Activated T-cell treated with anti-CD3 and anti-CD28 coated beads, Interleukin-2, amount 50 U/mL, for 4 hours (primary cell): Measurements from ENCODE around the gene BRINP1. TPM values are rescaled to one million over a fixed set of nuclear protein-coding genes. Genes with fewer than 3 reads are reported as not detected.

Experiments used
- ATAC-seq, 2 donors: fragments of 200-7000 bp; cut with Tn5 transposase; one replicate each; pipeline ENCODE4 v1.10.0; 2021
- DNase-seq: peaks from one replicate; pipeline ENCODE4 v3.0.0-alpha.2; 2020
- H3K27me3 Mint-ChIP-seq: one replicate; pipeline ENCODE4 v1.8.0; 2021; ENCODE audit warnings: low read depth, mixed read lengths
- H3K36me3 Mint-ChIP-seq: one replicate; pipeline ENCODE4 v1.8.0; 2022; ENCODE audit warnings: mixed read lengths; ENCODE audit not compliant: insufficient read depth
- H3K4me1 Mint-ChIP-seq: one replicate; pipeline ENCODE4 v1.8.0; 2021; ENCODE audit warnings: low read depth, mixed read lengths
- H3K4me3 Mint-ChIP-seq: one replicate; pipeline ENCODE4 v1.8.0; 2021; ENCODE audit warnings: mild to moderate bottlenecking, moderate library complexity, mixed read lengths
- H3K9me3 Mint-ChIP-seq: one replicate; pipeline ENCODE4 v1.8.0; 2021; ENCODE audit warnings: mixed read lengths
- total RNA-seq, 3 donors: library from RNA; stranded (reverse); gene quantifications; one replicate each; pipeline ENCODE4 v1.2.1, GENCODE V29; 2021

The BRINP1 gene, protein sequence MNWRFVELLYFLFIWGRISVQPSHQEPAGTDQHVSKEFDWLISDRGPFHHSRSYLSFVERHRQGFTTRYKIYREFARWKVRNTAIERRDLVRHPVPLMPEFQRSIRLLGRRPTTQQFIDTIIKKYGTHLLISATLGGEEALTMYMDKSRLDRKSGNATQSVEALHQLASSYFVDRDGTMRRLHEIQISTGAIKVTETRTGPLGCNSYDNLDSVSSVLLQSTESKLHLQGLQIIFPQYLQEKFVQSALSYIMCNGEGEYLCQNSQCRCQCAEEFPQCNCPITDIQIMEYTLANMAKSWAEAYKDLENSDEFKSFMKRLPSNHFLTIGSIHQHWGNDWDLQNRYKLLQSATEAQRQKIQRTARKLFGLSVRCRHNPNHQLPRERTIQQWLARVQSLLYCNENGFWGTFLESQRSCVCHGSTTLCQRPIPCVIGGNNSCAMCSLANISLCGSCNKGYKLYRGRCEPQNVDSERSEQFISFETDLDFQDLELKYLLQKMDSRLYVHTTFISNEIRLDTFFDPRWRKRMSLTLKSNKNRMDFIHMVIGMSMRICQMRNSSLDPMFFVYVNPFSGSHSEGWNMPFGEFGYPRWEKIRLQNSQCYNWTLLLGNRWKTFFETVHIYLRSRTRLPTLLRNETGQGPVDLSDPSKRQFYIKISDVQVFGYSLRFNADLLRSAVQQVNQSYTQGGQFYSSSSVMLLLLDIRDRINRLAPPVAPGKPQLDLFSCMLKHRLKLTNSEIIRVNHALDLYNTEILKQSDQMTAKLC
- not detected for total RNA-seq

DNA sequence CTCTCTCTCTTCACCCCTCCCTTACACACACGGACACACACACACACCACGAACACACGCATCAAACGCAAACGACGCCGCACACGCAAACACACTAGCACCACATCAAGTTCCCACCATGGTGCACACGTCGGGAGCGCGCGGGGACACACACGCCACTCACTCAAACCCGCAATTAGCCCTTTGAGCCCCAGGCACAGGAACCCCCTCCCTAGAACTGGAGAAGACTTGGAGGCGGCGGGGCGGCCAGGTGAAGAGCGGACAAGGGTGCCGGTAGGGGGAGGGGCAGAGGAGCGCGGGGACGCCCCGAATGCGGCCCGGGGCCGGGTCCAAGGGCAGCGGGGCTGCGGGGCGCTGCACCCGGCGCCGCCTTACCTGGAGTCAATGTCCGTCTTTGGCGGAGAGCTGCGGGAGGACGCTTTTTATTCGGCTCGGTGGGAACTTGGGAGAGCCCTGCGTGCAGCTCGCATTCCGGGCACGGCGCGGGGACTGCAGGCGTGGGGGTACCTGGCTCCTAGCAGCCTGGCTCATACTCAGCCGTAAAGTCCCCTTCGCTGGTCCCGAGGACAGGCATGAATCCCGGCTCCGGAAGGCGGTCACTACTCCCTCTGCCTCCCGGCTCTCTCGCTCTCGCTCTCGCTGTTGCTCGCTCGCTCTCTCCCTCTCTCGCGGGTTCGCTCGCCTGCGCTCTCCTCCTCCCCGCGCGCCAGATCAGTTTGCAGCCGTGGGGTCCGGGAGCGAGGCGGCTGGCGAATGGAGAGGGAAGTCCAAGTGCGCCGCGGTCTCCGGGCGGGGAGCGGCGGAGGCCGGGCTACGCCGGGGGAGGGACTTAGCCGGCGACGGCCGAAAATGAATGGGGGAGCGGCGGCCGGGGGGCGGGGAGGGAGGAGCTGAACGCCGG is at the start of gene BRINP1:
BRINP1 (minus strand) TSS at position 755 of the 901 bp plus-strand sequence. CDS start 56,080 bp downstream, outside the sequence.
- H3K4me1 Mint-ChIP-seq, result no peaks in the 10 kb centered on the region
- H3K27me3 Mint-ChIP-seq, result peaks cover 35% of the 10 kb centered on the region
- H3K36me3 Mint-ChIP-seq, result no peaks in the 10 kb centered on the region
- H3K4me3 Mint-ChIP-seq, result no peak within 1 kb of the TSS
- DNase-seq (no peak), ATAC-seq (no peak)
- peaks cover 13% of the 10 kb centered on the region for H3K9me3 Mint-ChIP-seq

DNA sequence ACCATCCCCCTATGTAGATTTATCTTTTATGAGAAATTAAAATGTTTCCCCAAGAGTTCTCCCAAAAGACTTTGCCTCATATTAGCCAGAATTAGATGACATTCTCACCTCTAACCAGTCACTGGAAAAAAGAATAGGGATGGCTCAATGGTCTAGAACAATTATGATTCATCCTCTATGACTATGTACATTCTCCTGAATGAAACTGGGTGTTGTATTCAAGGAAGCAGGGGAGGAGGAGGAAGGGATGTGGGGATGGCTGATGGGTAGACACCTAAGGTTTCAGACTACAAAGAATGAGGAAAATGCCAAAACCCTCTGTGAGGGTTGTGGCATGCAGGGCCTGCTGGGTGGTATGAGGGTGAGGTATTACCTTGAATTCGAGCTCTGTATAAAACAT is 49.5 kb upstream of the BRINP1 start:
- DNase-seq (no peak), ATAC-seq (no peak)
- H3K4me1 Mint-ChIP-seq, result no peaks in the 10 kb centered on the region
- H3K9me3 Mint-ChIP-seq, result no peaks in the 10 kb centered on the region
- H3K4me3 Mint-ChIP-seq, result no peak overlapping the region
- H3K27me3 Mint-ChIP-seq, result no peaks in the 10 kb centered on the region
- H3K36me3 Mint-ChIP-seq, result no peaks in the 10 kb centered on the region

DNA sequence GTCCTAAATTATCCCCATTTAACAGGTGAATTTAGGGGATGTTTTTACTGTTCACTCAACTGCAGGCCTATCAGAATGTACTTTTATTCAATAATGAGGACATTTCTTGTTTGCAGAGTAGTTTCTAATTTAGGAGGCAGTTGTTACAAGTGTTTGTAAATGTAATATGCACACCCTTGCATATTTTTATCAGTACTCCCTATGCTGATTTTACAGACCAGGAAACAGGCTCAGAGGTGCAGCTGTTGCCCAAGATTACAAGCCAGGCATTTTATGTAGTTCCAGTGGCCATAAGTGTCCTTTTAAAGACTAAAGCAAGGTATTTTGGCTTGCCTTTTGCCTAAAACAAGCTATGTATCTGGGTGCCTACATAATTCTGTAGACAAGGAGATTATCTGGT is 47.6 kb upstream of the BRINP1 start:
- Mint-ChIP-seq H3K36me3 (no peaks in the 10 kb centered on the region), H3K9me3 (peaks cover 2% of the 10 kb centered on the region), H3K27me3 (no peaks in the 10 kb centered on the region), H3K4me1 (no peaks in the 10 kb centered on the region), H3K4me3 (no peak overlapping the region)
- DNase-seq (no peak), ATAC-seq (no peak)

GRCh38 chr9:119412399-119412798 is 43.2 kb upstream of the BRINP1 start:
- DNase-seq (no peak), ATAC-seq (no peak)
- peaks cover 7% of the 10 kb centered on the region for H3K9me3 Mint-ChIP-seq
- H3K27me3 Mint-ChIP-seq, result no peaks in the 10 kb centered on the region
- no peaks in the 10 kb centered on the region for H3K36me3 Mint-ChIP-seq
- no peak overlapping the region for H3K4me3 Mint-ChIP-seq
- H3K4me1 Mint-ChIP-seq, result no peaks in the 10 kb centered on the region

GRCh38 chr9:119409552-119409951 is 40.3 kb upstream of the BRINP1 start:
- ATAC-seq, result no peak
- no peaks in the 10 kb centered on the region for H3K36me3 Mint-ChIP-seq
- peaks cover 7% of the 10 kb centered on the region for H3K9me3 Mint-ChIP-seq
- no peak for DNase-seq
- H3K27me3 Mint-ChIP-seq, result no peaks in the 10 kb centered on the region
- H3K4me3 Mint-ChIP-seq, result no peak overlapping the region
- no peaks in the 10 kb centered on the region for H3K4me1 Mint-ChIP-seq

- ATAC-seq, result no peak
- Mint-ChIP-seq H3K9me3 (peaks cover 10% of the 10 kb centered on the region), H3K4me1 (no peaks in the 10 kb centered on the region), H3K36me3 (no peaks in the 10 kb centered on the region), H3K4me3 (no peak overlapping the region), H3K27me3 (no peaks in the 10 kb centered on the region)
- no peak for DNase-seq
Measured at GRCh38 chr9:119400606-119401005, 31.4 kb upstream of the BRINP1 start.

DNA sequence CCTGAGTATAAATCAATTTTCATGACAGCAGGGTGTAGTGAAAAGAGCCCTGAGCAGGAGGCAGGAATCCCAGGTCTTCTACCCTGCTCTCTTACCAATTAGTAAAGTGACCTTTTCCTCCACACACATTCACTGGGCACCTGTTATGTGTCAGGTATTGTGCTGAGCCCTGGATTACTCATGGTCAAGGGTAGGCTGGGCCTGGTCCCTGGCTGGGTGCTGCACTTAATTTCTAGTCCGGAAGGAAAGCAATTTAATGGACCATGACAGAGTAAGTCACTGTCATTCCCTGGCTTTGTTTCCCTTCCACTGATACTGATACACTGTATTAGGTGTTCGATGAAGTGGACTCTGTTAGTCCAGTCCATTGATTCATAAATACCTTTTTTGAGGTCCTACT is 29.1 kb upstream of the BRINP1 start:
- Mint-ChIP-seq H3K27me3 (no peaks in the 10 kb centered on the region), H3K36me3 (no peaks in the 10 kb centered on the region), H3K4me1 (no peaks in the 10 kb centered on the region), H3K9me3 (peaks cover 4% of the 10 kb centered on the region), H3K4me3 (no peak overlapping the region)
- no peak for ATAC-seq
- no peak for DNase-seq

- no peak overlapping the region for H3K4me3 Mint-ChIP-seq
- no peaks in the 10 kb centered on the region for H3K36me3 Mint-ChIP-seq
- no peak for DNase-seq
- ATAC-seq, result no peak
- no peaks in the 10 kb centered on the region for H3K9me3 Mint-ChIP-seq
- H3K4me1 Mint-ChIP-seq, result no peaks in the 10 kb centered on the region
- no peaks in the 10 kb centered on the region for H3K27me3 Mint-ChIP-seq
Measured at GRCh38 chr9:119391878-119392277, 22.6 kb upstream of the BRINP1 start.

- Mint-ChIP-seq H3K4me1 (no peaks in the 10 kb centered on the region), H3K36me3 (no peaks in the 10 kb centered on the region), H3K9me3 (peaks cover 4% of the 10 kb centered on the region), H3K27me3 (peaks cover 2% of the 10 kb centered on the region), H3K4me3 (no peak overlapping the region)
- ATAC-seq, result no peak
- DNase-seq, result no peak
Measured at GRCh38 chr9:119375892-119376291, 6.7 kb upstream of the BRINP1 start.

DNA sequence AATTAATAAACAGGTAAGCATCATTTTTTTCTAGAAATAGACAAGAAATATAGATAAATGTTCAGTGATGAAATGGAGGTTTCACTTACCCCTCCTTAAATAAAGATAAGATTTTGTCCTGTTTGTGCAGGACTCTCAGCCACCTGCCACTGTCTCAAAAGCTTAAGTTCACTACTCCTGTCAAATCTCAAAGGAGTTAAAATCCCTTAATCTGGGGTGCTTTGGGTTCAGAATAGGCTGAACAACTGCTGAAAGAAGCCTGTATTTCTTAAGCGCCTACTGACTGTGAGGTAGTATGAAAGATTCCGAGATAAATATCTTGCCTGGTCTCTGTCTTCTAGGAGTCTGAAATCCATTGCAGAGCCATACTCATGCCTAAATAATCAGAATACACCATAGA is 3.7 kb upstream of the BRINP1 start:
- Mint-ChIP-seq H3K4me1 (no peaks in the 10 kb centered on the region), H3K4me3 (no peak overlapping the region), H3K9me3 (peaks cover 14% of the 10 kb centered on the region), H3K36me3 (no peaks in the 10 kb centered on the region), H3K27me3 (peaks cover 20% of the 10 kb centered on the region)
- no peak for DNase-seq
- ATAC-seq, result no peak

GRCh38 chr9:119370816-119371215 is 1.6 kb upstream of the BRINP1 start:
- Mint-ChIP-seq H3K36me3 (no peaks in the 10 kb centered on the region), H3K9me3 (peaks cover 10% of the 10 kb centered on the region), H3K27me3 (peaks cover 35% of the 10 kb centered on the region), H3K4me3 (no peak overlapping the region), H3K4me1 (no peaks in the 10 kb centered on the region)
- DNase-seq (no peak), ATAC-seq (no peak)

DNA sequence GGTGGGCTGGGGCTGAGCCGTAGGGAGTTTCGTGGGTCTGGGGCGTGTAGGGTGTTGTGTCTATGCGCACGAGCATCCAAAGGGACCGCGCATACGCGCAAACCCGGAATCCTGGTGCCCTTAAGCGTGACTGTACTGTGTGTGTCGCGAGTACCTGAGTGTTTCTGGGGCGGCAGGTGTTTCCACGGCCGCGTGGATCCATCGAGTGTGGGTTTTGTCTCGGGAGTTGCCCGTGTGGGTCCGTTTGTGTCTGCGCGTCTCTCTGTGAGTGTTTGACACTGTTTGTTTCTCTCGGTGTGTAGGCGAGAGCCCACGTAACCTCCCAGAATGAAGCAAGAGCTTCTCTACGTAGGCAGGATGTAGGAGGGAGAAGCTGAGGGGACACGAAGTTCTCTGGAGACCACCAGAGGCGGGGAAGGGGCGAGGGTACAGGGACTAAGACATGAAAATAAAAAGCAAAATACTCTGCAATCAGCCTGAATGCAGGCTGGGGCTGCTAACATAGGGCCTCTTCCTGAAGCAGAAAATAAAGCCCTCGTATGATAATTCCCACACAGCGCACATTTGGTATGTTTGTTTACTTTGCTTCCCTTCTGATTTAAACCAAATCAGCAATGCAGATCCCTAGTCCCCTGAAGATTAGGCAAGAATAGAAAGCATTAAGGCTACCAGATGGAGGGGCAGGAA is 588 bp upstream of the BRINP1 start:
- Mint-ChIP-seq H3K9me3 (peaks cover 9% of the 10 kb centered on the region), H3K4me3 (no peak overlapping the region), H3K36me3 (no peaks in the 10 kb centered on the region), H3K4me1 (no peaks in the 10 kb centered on the region), H3K27me3 (peaks cover 35% of the 10 kb centered on the region)
- DNase-seq (no peak), ATAC-seq (no peak)

GRCh38 chr9:119368179-119368578 is 1.1 kb downstream of the BRINP1 start:
- no peaks in the 10 kb centered on the region for H3K36me3 Mint-ChIP-seq
- no peak overlapping the region for H3K4me3 Mint-ChIP-seq
- ATAC-seq, result no peak
- peaks cover 37% of the 10 kb centered on the region for H3K27me3 Mint-ChIP-seq
- no peaks in the 10 kb centered on the region for H3K4me1 Mint-ChIP-seq
- DNase-seq, result no peak
- H3K9me3 Mint-ChIP-seq, result peaks cover 13% of the 10 kb centered on the region

- no peaks in the 10 kb centered on the region for H3K36me3 Mint-ChIP-seq
- peaks cover 37% of the 10 kb centered on the region for H3K27me3 Mint-ChIP-seq
- peaks cover 13% of the 10 kb centered on the region for H3K9me3 Mint-ChIP-seq
Measured at GRCh38 chr9:119367683-119368075, 1.6 kb downstream of the BRINP1 start.

More at GRCh38 chr9:119367683-119368075, 1.6 kb downstream of the BRINP1 start:
- no peak overlapping the region for H3K4me3 Mint-ChIP-seq
- DNase-seq, result no peak
- ATAC-seq, result no peak
- H3K4me1 Mint-ChIP-seq, result no peaks in the 10 kb centered on the region
